GM23338 (cell line): ENCODE results near the gene PLPP2.

ENCODE experiments used
- CTCF ChIP-seq, 2 experiments: fragments of 200-600 bp in 1 of 2; sonication (generic) in 1 of 2; conservative IDR thresholded peaks; 2 replicates each; pipeline versions ENCODE4 v1.5.1 to v1.6.1; 2016 to 2017; ENCODE audit warnings: antibody characterized with exemption in 2 of 2, low read depth in 2 of 2, mild to moderate bottlenecking in 2 of 2, moderate library complexity in 1 of 2
- EZH2 ChIP-seq: fragments of 200-600 bp; sonication (generic); IDR thresholded peaks from one replicate; pipeline ENCODE4 v1.8.0; 2017; ENCODE audit warnings: antibody characterized with exemption, mild to moderate bottlenecking, low read depth; ENCODE audit not compliant: unreplicated experiment
- EZH2phosphoT487 ChIP-seq: fragments of 200-600 bp; sonication (generic); IDR thresholded peaks from one replicate; pipeline ENCODE4 v1.8.1; 2018; ENCODE audit warnings: antibody characterized with exemption; ENCODE audit not compliant: unreplicated experiment
- JUNB ChIP-seq: IDR thresholded peaks from one replicate; pipeline ENCODE4 v1.6.1; 2016; ENCODE audit warnings: antibody characterized with exemption; ENCODE audit not compliant: unreplicated experiment
- NANOG ChIP-seq: IDR thresholded peaks from 2 replicates; pipeline ENCODE4 v1.6.1; 2016; ENCODE audit warnings: antibody characterized with exemption, borderline replicate concordance
- REST ChIP-seq: IDR thresholded peaks from one replicate; pipeline ENCODE4 v1.6.1; 2018; ENCODE audit warnings: antibody characterized with exemption; ENCODE audit not compliant: unreplicated experiment
- ZNF114 ChIP-seq: fragments of 250-450 bp; sonication (Bioruptor Pico); IDR thresholded peaks from 2 replicates; pipeline ENCODE4 v1.5.0; 2020; ENCODE audit warnings: mild to moderate bottlenecking, moderate library complexity

GRCh38 chr19:279231-279630 lies 12.0 kb downstream of the PLPP2 start:
- TF ChIP-seq EZH2: no peak
- no peak for TF ChIP-seq CTCF (conservative IDR thresholded peaks at IDR 0.05; ENCODE audit: low read depth in 2 of 2)
- no peak for TF ChIP-seq EZH2phosphoT487
- TF ChIP-seq ZNF114 (CRISPR knock-in tag): no peak
- no peak for TF ChIP-seq REST
- no peak for TF ChIP-seq JUNB
- TF ChIP-seq NANOG: no peak
